NCI-H1694 treated with DMSO at 0.1 percent for 48 hours (cell line): Measurements from ENCODE around the gene TTI1.

Source experiments
- DNase-seq: peaks from one replicate; lab custom pipeline; 2025; lab: John Stamatoyannopoulos, UW

Gene TTI1

GRCh38 chr20:37987602-37988290, 45.5 kb downstream of the TTI1 start:
- no peak for DNase-seq

DNA sequence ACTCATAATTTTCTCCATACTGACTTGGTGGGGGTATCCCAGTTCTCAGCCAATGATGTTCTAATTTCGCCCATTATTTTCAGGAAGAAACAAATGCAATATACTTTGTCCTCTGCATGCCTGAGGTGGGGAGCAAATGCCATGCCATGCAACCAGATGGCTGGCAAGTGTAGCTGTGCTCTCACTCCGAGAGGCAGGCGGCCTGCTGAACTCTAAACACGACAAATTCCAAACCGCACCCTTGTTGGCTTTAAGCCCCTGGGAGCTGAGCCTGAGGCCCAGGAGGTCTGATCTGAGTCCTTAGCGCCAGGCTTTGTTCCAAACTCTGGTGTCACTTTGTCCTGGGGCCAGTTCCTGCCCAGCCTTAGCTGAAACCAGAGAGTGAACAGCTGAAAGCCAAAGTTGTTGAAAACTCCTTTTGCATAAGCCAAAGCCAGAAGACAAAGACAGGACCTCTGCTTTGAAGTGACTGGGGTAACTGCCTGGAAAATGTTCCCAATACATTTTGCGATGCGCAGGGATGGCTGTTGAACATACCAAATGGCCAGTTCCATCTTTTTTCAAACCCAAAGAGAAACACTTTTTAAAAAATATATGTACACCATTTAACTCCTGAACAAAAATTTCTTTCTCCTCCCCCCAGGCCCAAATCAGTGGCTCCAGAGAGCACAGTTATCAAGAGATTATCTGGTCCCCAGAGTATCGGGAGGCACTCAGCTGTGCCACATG, 46.2 kb downstream of the TTI1 start:
- peak; percentile 58 for DNase-seq

DNA sequence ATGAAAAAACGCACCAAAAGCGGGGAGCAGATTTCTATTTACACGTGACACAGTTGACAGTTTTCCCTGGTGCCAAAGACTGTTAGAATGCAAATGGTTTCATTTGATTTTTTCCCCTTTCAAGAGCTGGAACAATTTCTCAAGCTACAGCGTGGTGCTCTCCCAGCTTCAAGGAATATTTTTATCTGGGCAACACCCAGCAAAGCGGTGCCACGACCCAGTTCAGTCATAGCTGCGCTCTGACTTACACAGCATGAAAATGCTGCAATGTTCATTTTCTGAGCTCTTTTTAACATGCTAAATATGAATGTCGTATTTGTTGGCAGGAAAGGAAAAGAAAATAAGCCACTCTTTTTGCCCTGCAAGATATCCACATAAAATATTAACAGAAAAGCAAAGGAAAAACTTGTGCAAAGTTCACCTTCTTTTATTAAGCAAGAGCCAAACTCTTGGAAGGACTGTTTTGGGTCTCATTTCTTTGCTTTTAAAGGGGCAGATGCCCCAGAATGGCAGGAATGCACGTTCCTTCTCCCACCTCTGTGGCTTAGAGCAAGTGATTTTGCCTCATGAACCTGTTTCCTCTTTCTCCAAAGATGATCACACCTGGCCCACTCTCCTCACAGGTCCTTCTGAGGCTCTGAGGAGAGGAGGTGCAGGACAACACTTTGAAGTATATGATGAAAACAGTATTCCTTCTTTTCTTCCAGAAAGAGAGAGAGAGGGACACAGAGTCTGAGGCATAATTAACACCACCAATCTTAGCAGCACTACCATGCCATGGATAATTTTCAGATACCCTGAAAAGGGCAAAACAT, 47.0 kb downstream of the TTI1 start:
- DNase-seq = no peak

DNA sequence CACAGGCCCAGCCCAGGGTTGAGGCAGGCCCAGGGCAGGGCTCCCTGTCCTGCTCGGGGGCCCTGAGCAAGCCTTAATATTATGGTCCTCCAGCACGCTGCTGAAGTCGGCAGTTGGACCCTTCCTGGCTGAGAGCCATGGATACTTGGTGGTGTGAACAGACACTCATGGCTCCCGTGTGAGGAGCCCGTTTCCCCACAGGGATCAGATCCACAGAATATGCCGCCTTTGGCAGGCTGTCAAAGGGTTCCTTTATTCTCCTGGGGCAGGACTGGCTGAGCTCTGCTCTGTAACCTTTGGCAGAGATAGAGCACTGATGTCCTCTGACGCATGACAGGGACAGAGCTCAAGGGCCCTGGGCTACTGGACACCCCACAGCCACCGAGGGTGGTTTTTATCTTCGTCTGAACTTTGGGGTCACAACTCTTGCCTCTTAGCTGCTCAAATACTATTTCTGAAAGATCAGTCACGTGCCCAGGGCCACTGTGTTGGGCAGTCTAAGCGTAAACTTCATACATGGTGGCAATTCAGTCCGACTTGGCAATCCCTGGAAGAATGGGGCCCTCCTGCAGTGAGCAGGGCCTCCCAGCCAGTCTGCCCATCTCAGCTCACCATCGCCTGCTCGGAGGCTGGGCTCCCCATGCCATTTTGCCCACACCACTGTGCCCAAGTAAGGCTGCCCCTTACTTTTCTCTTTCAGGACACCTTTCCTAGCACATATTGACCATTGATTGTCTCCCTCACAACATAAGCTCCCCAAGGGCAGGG, 49.1 kb downstream of the TTI1 start:
- no peak for DNase-seq

- DNase-seq = no peak
These were observed 50.0 kb downstream of the TTI1 start for GRCh38 chr20:37983286-37983685.

DNA sequence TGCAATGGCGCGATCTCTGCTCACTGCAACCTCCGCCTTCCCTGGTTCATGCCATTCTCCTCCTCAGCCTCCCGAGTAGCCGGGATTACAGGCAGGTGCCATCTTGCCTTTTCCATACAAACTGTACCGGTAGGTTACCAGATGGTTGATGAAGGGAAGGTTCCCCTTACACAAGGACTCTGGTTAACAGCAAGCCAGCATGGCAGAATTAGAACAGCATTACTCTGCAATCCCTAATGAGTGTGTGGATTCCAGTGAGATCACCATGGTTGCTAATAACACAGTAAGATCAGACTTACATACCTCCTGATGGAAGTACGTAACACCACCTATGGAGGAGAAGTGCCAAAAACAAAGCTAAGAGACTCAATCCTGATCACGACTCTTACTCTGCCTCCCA, 51.7 kb downstream of the TTI1 start:
- DNase-seq = no peak

DNA sequence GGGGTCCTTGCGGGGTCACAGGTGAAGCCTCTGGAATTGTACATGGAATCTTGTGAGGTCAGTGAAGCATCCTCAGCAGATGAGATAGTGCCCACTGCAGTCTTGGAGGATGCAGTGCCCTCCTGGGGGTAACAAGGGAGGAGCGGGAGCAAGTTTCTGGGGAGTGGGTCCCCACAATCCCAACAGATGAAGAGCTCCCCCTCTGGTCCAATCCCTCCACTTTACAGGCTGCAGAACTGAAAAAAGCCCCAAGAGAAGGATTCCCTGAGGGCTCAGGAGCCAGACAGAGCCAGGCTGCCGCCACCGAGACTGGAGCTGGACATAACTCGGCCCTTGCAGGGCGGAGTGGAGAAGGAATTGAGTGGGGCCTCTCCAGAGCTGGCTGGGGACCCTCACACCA, 52.4 kb downstream of the TTI1 start:
- DNase-seq = no peak

- no peak for DNase-seq
These were observed 52.9 kb downstream of the TTI1 start for GRCh38 chr20:37980383-37980782.

- DNase-seq = no peak
These were observed 54.0 kb downstream of the TTI1 start for GRCh38 chr20:37979021-37979985.

DNA sequence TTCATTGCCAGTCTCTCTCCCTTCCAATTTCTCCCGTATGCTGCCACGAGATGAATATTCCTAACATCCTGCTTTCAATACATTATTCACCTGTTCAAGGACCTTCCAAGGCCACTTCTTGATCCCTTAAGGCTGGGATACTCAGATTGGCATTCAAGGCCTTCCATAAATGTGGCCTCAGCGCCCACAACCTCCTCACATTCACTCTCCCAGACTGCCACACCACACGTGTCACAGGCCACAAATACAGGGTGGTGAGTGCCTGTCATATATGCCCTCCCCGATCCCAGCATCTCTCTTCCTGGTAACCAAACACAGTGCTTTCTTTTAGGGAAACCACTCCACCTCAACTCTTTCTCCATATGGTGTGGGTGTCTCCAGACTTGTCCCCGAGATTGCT, 55.5 kb downstream of the TTI1 start:
- no peak for DNase-seq

DNA sequence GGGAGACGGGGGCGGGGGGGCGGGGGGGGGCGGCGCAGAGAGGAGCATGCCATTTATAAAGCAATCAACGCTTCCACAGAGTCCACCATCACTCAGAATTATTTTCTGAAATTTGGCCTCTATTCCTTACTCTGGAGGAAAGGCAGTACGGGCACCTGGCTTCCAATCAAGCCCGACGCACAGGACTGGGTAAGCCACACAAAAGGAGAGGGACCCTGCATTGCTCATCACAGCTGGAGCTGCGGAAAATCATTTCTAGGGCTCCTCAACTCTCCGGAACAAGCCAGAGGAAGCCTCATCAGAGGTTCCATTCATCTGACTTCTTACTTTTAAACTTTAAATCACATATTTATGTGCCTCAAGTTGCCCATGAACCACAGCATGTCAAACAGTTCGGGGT, 55.9 kb downstream of the TTI1 start:
- no peak for DNase-seq

- no peak for DNase-seq
These were observed 56.4 kb downstream of the TTI1 start for GRCh38 chr20:37976887-37977286.

GRCh38 chr20:37973059-37973910, 60.0 kb downstream of the TTI1 start:
- no peak for DNase-seq

DNA sequence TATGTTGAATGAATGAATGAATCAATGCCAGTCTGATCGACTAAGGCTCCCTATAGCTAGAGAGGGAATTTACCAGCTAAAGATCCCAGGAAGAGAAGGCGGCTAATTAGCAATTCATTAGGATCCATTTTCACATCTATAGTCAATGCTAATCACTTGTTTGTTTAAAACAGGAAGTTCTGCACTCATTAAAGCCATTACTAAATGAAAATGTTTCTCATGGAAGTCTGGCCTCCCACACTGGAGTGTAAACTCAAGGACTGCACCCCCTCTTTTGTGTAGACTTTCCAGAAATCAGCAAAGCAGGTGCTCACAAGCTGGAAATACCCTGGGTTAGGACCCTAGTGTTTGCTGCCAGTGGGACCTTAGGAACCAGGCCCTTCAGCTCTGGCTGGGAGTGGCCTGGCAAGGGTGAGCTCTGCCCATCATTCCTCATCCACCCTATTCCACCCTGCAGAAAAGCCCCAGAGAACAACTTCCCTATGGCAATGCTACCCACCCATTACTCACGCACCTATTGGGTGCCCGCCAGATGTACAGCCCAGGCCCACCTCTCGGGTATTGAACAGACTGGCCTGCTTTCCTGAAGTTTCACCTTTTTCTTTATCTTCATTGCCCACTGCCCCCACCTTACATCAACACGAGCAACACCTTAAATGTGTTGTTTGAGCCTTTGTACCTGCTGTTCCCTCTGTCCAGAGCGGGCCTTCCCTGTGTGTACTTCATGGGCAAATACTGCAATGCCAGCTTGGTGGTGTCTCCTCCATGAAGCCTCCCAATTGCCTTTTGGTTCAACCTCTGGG, 60.8 kb downstream of the TTI1 start:
- no peak for DNase-seq

- no peak for DNase-seq
These were observed 61.6 kb downstream of the TTI1 start for GRCh38 chr20:37971561-37972127.

DNA sequence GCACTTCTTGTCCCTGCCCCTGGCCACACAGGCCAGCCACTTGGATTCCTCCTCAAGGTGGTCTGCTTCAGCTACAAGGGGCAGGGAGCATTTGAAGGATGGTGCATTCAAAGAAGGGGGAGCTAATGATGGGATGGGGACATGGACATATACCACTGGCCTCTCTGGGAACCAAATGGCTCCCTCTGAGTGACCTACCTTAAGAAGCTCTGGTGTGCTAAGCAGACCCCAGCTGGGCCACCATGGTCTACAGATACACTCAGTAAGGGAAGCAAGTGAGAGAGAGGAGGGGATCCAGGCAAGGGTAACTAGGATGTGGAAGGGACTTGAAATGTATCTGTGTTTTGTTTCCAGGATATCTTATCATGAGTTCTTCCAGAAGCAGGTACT, 62.4 kb downstream of the TTI1 start:
- DNase-seq = no peak

- DNase-seq = no peak
These were observed 63.1 kb downstream of the TTI1 start for GRCh38 chr20:37969949-37970855.
